ENCODE measurements around the gene SUSD3.

DNA sequence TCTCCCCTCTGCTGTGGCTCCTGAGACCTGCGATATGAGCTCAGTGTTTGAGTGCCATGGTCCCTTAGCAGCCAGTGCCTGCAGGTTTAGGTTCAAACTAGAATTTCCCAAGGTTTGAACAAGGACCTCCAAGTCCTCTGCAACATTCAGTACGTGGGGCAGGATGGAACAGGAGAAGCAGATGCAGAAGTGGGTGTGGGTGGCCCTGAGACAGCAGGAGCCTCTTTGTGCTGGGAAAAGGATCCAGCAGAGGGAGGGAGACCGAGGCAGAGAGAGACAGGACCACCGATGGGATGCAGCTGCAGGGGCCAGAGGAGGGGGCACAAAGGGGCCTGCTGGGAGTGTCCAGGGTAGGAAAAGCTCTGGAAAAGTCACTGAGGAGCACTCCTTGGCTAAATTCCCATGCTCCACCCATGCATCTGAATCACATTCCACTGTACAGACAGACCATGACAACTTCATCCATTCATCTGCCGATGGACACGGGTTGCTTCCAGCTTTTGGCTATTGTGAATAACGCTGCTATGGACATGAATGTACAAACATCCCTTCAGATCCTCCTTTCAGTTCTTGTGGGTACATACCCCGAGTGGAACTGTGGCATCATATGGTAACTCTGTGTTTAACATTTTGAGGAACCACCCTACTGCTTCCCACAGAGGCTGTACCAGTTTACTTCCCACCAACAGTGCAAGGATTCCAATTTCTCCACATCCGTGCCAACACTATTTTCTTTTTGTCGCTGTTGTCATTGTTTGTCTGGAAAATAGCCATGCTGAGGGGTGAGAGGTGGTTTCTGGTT is 26.7 kb upstream of the SUSD3 start:
- TF ChIP-seq POLR2A (IDR thresholded peaks at IDR 0.05), result no peak
- TF ChIP-seq, protein P1, sequence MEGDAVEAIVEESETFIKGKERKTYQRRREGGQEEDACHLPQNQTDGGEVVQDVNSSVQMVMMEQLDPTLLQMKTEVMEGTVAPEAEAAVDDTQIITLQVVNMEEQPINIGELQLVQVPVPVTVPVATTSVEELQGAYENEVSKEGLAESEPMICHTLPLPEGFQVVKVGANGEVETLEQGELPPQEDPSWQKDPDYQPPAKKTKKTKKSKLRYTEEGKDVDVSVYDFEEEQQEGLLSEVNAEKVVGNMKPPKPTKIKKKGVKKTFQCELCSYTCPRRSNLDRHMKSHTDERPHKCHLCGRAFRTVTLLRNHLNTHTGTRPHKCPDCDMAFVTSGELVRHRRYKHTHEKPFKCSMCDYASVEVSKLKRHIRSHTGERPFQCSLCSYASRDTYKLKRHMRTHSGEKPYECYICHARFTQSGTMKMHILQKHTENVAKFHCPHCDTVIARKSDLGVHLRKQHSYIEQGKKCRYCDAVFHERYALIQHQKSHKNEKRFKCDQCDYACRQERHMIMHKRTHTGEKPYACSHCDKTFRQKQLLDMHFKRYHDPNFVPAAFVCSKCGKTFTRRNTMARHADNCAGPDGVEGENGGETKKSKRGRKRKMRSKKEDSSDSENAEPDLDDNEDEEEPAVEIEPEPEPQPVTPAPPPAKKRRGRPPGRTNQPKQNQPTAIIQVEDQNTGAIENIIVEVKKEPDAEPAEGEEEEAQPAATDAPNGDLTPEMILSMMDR (IDR thresholded peaks at IDR 0.05), result no peak

Data from breast epithelium (tissue), 3 donors.